HepG2 (cell line): Measurements from ENCODE around the gene LSM2. TPM values are rescaled to one million over a fixed set of nuclear protein-coding genes. Genes with fewer than 3 reads are reported as not detected.

Experiments
- ATAD3A ChIP-seq: sonication (generic); formaldehyde crosslinking; IDR thresholded peaks from 2 replicates; pipeline ENCODE4 v1.4.0; 2020; ENCODE audit warnings: missing genetic modification reagents
- ETV6 ChIP-seq: sonication (generic); formaldehyde crosslinking; conservative IDR thresholded peaks from 2 replicates; pipeline ENCODE4 v1.4.0; 2020; ENCODE audit warnings: missing genetic modification reagents
- HOXA3 ChIP-seq: sonication (generic); formaldehyde crosslinking; IDR thresholded peaks from 2 replicates; pipeline ENCODE4 v1.5.0; 2020; ENCODE audit warnings: missing genetic modification reagents
- MYC ChIP-seq: sonication (generic); formaldehyde crosslinking; IDR thresholded peaks from 2 replicates; pipeline ENCODE4 v1.9.0; 2021; ENCODE audit warnings: missing genetic modification reagents, borderline replicate concordance
- PHF5A ChIP-seq: IDR thresholded peaks from one replicate; pipeline ENCODE4 v1.6.1; 2018; ENCODE audit warnings: low read depth, missing genetic modification reagents; ENCODE audit not compliant: unreplicated experiment
- REL ChIP-seq: sonication (generic); formaldehyde crosslinking; conservative IDR thresholded peaks from 2 replicates; pipeline ENCODE4 v1.8.0; 2022; ENCODE audit warnings: mild to moderate bottlenecking, missing genetic modification reagents, moderate library complexity
- RFX5 ChIP-seq: IDR thresholded peaks from 2 replicates; pipeline ENCODE4 v1.6.1; 2011; ENCODE audit warnings: low read depth, low read length, improper control_type of control experiment
- SALL2 ChIP-seq: sonication (generic); formaldehyde crosslinking; IDR thresholded peaks from 2 replicates; pipeline ENCODE4 v1.8.1; 2023; ENCODE audit warnings: mild to moderate bottlenecking, missing genetic modification reagents, inconsistent platforms
- TCF12 ChIP-seq, 2 experiments: fragments of 450-650 bp in 1 of 2; sonication (generic) in 1 of 2; formaldehyde crosslinking in 1 of 2; IDR thresholded peaks; 2 replicates each; pipeline versions ENCODE4 v1.6.1 to v1.8.0; 2017 to 2022; ENCODE audit warnings: antibody characterized with exemption in 1 of 2, mild to moderate bottlenecking in 1 of 2, missing genetic modification reagents in 1 of 2, moderate library complexity in 1 of 2
- ZNF234 ChIP-seq: sonication (generic); formaldehyde crosslinking; conservative IDR thresholded peaks from 2 replicates; pipeline ENCODE4 v1.5.1; 2020; ENCODE audit warnings: mild to moderate bottlenecking, missing genetic modification reagents
- ZNF33A ChIP-seq: sonication (generic); formaldehyde crosslinking; IDR thresholded peaks from 2 replicates; pipeline ENCODE4 v1.5.1; 2020; ENCODE audit warnings: missing genetic modification reagents, mild to moderate bottlenecking, moderate library complexity, borderline replicate concordance
- ZNF619 ChIP-seq: sonication (generic); formaldehyde crosslinking; IDR thresholded peaks from 2 replicates; pipeline ENCODE4 v1.4.0; 2020; ENCODE audit warnings: mild to moderate bottlenecking, missing genetic modification reagents
- ZNF75D ChIP-seq: sonication (generic); formaldehyde crosslinking; IDR thresholded peaks from 2 replicates; pipeline ENCODE4 v1.8.1; 2023; ENCODE audit warnings: missing genetic modification reagents, mild to moderate bottlenecking, borderline replicate concordance
- ZNF772 ChIP-seq: sonication (generic); formaldehyde crosslinking; IDR thresholded peaks from 2 replicates; pipeline ENCODE4 v1.5.0; 2020; ENCODE audit warnings: mild to moderate bottlenecking, missing genetic modification reagents
- polyA plus RNA-seq, 8 experiments: library from polyadenylated mRNA; depleted of rRNA in 3 of 8; stranded (reverse) in 7 of 8; unstranded in 1 of 8; fragments of >200 nt; fragmentation: Illumina TruSeq in 4 of 8; extraction: Trizol in 4 of 8; gene quantifications; 2 replicates each; pipeline versions ENCODE4 v1.2.1 to v1.2.3, GENCODE V29; 2011 to 2016; ENCODE audit warnings: low read depth in 4 of 8, missing spikeins in 1 of 8, mixed read lengths in 1 of 8; ENCODE audit not compliant: insufficient read depth in 1 of 8
- total RNA-seq, 5 experiments: library from RNA; depleted of rRNA; stranded (reverse); fragments of >200 nt; fragmentation: Illumina TruSeq; extraction: Trizol; gene quantifications; 2 replicates each; pipeline ENCODE4 v1.2.3, GENCODE V29; 2016; ENCODE audit warnings: low read depth in 1 of 5
- TF ChIP-seq, protein P1 (sequence below): sonication (generic); formaldehyde crosslinking; IDR thresholded peaks from 2 replicates; pipeline ENCODE4 v1.5.1; 2020; ENCODE audit warnings: mild to moderate bottlenecking, missing genetic modification reagents, borderline replicate concordance
- TF ChIP-seq, protein P2 (sequence below): sonication (generic); formaldehyde crosslinking; IDR thresholded peaks from 2 replicates; pipeline ENCODE4 v1.4.0; 2020; ENCODE audit warnings: mild to moderate bottlenecking, missing genetic modification reagents
- TF ChIP-seq, protein P3 (sequence below): IDR thresholded peaks from 2 replicates; pipeline ENCODE4 v1.6.1; 2016; ENCODE audit warnings: missing compliant biosample characterization, missing genetic modification reagents, borderline replicate concordance
- TF ChIP-seq, protein P4 (sequence below): sonication (generic); formaldehyde crosslinking; IDR thresholded peaks from 2 replicates; pipeline ENCODE4 v1.5.0; 2020; ENCODE audit warnings: mild to moderate bottlenecking, missing genetic modification reagents
- TF ChIP-seq, protein P5 (sequence below): sonication (generic); formaldehyde crosslinking; IDR thresholded peaks from 2 replicates; pipeline ENCODE4 v1.5.0; 2020; ENCODE audit warnings: missing genetic modification reagents, mild to moderate bottlenecking, borderline replicate concordance

LSM2 gene
- total and polyA plus RNA-seq, 2 of the 13 experiments (the other 11 are each of a cell fraction or from before 2014, with no cell fraction given): 69.4 to 90.5 TPM

DNA sequence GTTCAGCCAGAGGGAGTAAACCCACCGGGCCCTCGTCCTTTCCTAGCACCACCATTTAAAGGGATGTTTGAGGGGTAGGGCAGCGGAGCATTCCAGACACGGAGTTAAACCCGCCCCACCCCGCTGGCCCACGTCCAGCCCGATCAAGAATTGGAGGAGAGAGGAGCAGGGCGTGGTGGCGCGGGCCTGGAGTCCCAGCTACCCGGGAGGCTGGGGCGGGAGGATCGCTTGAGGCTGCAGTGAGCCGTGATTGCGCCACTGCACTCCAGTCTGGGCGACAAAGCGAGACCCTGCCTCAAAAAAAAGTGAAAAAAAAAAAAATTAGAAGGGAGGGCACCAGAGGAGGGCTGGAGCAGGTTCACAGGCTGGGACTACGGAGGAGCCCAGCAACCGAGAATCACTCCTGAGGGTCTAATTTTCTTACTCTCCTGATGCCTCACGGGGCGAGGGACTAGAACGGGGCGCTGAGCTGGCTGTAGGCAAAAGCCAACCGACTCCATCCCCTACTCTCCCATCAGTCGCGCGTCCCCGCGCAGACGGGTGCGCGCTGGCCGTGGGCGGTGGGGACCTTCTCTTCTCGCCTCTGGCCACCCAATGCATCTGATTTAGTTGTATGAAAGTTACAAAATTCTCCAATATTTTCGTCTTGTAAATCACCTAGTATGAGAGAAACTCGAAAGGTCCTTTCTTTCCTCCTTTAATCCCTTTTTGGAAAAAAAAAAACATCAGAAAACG is 14.7 kb upstream of the LSM2 start (continued):
- TF ChIP-seq, protein P1, sequence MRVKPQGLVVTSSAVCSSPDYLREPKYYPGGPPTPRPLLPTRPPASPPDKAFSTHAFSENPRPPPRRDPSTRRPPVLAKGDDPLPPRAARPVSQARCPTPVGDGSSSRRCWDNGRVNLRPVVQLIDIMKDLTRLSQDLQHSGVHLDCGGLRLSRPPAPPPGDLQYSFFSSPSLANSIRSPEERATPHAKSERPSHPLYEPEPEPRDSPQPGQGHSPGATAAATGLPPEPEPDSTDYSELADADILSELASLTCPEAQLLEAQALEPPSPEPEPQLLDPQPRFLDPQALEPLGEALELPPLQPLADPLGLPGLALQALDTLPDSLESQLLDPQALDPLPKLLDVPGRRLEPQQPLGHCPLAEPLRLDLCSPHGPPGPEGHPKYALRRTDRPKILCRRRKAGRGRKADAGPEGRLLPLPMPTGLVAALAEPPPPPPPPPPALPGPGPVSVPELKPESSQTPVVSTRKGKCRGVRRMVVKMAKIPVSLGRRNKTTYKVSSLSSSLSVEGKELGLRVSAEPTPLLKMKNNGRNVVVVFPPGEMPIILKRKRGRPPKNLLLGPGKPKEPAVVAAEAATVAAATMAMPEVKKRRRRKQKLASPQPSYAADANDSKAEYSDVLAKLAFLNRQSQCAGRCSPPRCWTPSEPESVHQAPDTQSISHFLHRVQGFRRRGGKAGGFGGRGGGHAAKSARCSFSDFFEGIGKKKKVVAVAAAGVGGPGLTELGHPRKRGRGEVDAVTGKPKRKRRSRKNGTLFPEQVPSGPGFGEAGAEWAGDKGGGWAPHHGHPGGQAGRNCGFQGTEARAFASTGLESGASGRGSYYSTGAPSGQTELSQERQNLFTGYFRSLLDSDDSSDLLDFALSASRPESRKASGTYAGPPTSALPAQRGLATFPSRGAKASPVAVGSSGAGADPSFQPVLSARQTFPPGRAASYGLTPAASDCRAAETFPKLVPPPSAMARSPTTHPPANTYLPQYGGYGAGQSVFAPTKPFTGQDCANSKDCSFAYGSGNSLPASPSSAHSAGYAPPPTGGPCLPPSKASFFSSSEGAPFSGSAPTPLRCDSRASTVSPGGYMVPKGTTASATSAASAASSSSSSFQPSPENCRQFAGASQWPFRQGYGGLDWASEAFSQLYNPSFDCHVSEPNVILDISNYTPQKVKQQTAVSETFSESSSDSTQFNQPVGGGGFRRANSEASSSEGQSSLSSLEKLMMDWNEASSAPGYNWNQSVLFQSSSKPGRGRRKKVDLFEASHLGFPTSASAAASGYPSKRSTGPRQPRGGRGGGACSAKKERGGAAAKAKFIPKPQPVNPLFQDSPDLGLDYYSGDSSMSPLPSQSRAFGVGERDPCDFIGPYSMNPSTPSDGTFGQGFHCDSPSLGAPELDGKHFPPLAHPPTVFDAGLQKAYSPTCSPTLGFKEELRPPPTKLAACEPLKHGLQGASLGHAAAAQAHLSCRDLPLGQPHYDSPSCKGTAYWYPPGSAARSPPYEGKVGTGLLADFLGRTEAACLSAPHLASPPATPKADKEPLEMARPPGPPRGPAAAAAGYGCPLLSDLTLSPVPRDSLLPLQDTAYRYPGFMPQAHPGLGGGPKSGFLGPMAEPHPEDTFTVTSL (CRISPR knock-in tag): no peak
- TF ChIP-seq ZNF619 (CRISPR knock-in tag) (no peak), REL (CRISPR knock-in tag) (no peak), PHF5A (CRISPR knock-in tag) (no peak), TCF12 (IDR thresholded peaks at IDR 0.05) (no peak), TCF12 (CRISPR knock-in tag; IDR thresholded peaks at IDR 0.05) (0 out of 2 replicates have a peak, but pooled peaks have one; percentile 3), RFX5 (no peak), MYC (CRISPR knock-in tag) (0 out of 2 replicates have a peak, but pooled peaks have one; percentile 7), SALL2 (no peak), HOXA3 (CRISPR knock-in tag) (no peak; the same call in 1 of the 2 replicates), ETV6 (CRISPR knock-in tag) (no peak), ZNF75D (CRISPR knock-in tag) (no peak), ZNF234 (no peak), ZNF772 (CRISPR knock-in tag) (peak; percentile 43; the same call in 1 of the 2 replicates), ATAD3A (CRISPR knock-in tag) (no peak), ZNF33A (no peak)
- TF ChIP-seq, protein P2, sequence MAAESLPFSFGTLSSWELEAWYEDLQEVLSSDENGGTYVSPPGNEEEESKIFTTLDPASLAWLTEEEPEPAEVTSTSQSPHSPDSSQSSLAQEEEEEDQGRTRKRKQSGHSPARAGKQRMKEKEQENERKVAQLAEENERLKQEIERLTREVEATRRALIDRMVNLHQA (CRISPR knock-in tag): no peak
- TF ChIP-seq, protein P3, sequence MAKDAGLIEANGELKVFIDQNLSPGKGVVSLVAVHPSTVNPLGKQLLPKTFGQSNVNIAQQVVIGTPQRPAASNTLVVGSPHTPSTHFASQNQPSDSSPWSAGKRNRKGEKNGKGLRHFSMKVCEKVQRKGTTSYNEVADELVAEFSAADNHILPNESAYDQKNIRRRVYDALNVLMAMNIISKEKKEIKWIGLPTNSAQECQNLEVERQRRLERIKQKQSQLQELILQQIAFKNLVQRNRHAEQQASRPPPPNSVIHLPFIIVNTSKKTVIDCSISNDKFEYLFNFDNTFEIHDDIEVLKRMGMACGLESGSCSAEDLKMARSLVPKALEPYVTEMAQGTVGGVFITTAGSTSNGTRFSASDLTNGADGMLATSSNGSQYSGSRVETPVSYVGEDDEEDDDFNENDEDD (CRISPR knock-in tag): no peak
- TF ChIP-seq, protein P4, sequence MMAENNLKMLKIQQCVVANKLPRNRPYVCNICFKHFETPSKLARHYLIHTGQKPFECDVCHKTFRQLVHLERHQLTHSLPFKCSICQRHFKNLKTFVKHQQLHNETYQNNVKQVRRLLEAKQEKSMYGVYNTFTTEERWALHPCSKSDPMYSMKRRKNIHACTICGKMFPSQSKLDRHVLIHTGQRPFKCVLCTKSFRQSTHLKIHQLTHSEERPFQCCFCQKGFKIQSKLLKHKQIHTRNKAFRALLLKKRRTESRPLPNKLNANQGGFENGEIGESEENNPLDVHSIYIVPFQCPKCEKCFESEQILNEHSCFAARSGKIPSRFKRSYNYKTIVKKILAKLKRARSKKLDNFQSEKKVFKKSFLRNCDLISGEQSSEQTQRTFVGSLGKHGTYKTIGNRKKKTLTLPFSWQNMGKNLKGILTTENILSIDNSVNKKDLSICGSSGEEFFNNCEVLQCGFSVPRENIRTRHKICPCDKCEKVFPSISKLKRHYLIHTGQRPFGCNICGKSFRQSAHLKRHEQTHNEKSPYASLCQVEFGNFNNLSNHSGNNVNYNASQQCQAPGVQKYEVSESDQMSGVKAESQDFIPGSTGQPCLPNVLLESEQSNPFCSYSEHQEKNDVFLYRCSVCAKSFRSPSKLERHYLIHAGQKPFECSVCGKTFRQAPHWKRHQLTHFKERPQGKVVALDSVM: peak; percentile 97
- TF ChIP-seq, protein P5, sequence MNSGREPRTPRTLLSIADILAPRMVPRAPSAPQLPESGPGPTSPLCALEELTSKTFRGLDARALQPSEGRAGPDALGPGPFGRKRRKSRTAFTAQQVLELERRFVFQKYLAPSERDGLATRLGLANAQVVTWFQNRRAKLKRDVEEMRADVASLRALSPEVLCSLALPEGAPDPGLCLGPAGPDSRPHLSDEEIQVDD (CRISPR knock-in tag): no peak
